ENCODE measurements around the gene CRACR2A. TPM values are rescaled to one million over a fixed set of nuclear protein-coding genes. Genes with fewer than 3 reads are reported as not detected.

Gene CRACR2A
- total and polyA plus RNA-seq, 3 donors from 2014 or later, result 3.1 to 5.0 (median 4.0) TPM

DNA sequence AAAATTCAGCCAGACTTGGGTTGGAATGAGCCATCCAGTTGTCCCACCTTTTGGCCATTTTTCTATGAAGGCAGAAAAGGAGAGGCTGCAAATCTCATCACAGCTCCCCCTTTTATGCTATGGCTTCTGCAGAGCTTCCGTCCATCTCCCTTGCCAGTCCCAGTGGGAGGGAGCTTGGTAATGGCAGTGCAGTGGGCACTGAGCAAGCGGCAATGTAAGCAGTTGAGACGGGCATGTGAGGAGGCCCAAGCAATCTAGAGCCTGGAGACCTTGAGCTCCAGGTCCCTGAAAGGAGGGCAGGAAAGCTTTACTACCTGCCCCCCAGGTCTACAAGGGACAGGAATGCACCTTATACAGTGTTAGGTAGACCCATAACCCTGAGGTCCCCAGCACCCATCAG is 73.1 kb downstream of the CRACR2A start:
- Histone ChIP-seq H3K4me1 (peaks cover 3% of the 10 kb centered on the region), H3K4me3 (no peak overlapping the region), H3K27me3 (no peaks in the 10 kb centered on the region), H3K9me3 (no peaks in the 10 kb centered on the region), H3K36me3 (ENCODE audit: low read depth, missing control alignments) (no peaks in the 10 kb centered on the region), H3K27ac (no peak overlapping the region)
- no peak for TF ChIP-seq POLR2A (IDR thresholded peaks at IDR 0.05)
- TF ChIP-seq, protein P1, sequence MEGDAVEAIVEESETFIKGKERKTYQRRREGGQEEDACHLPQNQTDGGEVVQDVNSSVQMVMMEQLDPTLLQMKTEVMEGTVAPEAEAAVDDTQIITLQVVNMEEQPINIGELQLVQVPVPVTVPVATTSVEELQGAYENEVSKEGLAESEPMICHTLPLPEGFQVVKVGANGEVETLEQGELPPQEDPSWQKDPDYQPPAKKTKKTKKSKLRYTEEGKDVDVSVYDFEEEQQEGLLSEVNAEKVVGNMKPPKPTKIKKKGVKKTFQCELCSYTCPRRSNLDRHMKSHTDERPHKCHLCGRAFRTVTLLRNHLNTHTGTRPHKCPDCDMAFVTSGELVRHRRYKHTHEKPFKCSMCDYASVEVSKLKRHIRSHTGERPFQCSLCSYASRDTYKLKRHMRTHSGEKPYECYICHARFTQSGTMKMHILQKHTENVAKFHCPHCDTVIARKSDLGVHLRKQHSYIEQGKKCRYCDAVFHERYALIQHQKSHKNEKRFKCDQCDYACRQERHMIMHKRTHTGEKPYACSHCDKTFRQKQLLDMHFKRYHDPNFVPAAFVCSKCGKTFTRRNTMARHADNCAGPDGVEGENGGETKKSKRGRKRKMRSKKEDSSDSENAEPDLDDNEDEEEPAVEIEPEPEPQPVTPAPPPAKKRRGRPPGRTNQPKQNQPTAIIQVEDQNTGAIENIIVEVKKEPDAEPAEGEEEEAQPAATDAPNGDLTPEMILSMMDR (IDR thresholded peaks at IDR 0.05), result no peak
- DNase-seq, result no peak
- WGBS, 2 donors, result 82 to 86% methylated on average over 2 to 3 of the region's 3 CpGs
- intact Hi-C loops (cut with DNase I; ENCODE audit: low total_unique reads), result no loop called here

DNA sequence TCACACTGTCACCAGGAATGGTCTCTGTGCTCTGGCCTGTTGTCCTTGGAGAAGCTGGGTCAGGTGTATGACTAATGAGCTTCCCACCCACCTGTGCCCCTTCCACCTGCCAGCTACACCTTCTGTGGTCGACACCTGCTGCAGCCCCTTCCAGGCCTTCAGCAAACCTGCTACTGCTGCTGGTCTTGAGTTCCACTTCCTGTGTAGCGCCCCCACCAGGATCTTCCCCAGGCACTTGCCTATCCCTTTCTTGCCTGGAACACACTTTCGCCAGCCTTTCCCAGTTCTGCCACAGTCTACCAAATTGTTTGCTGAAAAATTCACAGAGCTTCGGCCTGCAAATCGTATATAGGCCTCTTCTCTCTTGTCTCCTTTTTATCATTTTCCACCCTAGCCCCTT is 75.3 kb downstream of the CRACR2A start:
- TF ChIP-seq POLR2A (IDR thresholded peaks at IDR 0.05), result no peak
- TF ChIP-seq, protein P1 (IDR thresholded peaks at IDR 0.05), result no peak
- WGBS, 2 donors, result 96 to 98% methylated on average over 5 of the region's 5 CpGs
- Histone ChIP-seq H3K27me3 (no peaks in the 10 kb centered on the region), H3K27ac (no peak overlapping the region), H3K4me1 (peaks cover 3% of the 10 kb centered on the region), H3K9me3 (no peaks in the 10 kb centered on the region), H3K4me3 (no peak overlapping the region), H3K36me3 (ENCODE audit: low read depth, missing control alignments) (no peaks in the 10 kb centered on the region)
- intact Hi-C loops (cut with DNase I; ENCODE audit: low total_unique reads), result no loop called here
- DNase-seq, result no peak

GRCh38 chr12:3673981-3674708 is 78.8 kb downstream of the CRACR2A start:
- Histone ChIP-seq H3K27ac (no peak overlapping the region), H3K4me1 (no peaks in the 10 kb centered on the region), H3K4me3 (no peak overlapping the region), H3K36me3 (ENCODE audit: low read depth, missing control alignments) (no peaks in the 10 kb centered on the region), H3K9me3 (no peaks in the 10 kb centered on the region), H3K27me3 (no peaks in the 10 kb centered on the region)
- intact Hi-C loops (cut with DNase I; ENCODE audit: low total_unique reads), result no loop called here
- WGBS, 2 donors, result 90 to 94% methylated on average over 9 of the region's 9 CpGs
- DNase-seq, result no peak
- no peak for TF ChIP-seq POLR2A (IDR thresholded peaks at IDR 0.05)

GRCh38 chr12:3672113-3672509 is 80.8 kb downstream of the CRACR2A start:
- no peak for DNase-seq
- Histone ChIP-seq H3K36me3 (ENCODE audit: low read depth, missing control alignments) (no peaks in the 10 kb centered on the region), H3K4me1 (no peaks in the 10 kb centered on the region), H3K4me3 (no peak overlapping the region), H3K27me3 (no peaks in the 10 kb centered on the region), H3K27ac (no peak overlapping the region), H3K9me3 (no peaks in the 10 kb centered on the region)
- 63 to 72% methylated on average over 2 of the region's 2 CpGs for WGBS, 2 donors
- intact Hi-C loops (cut with DNase I; ENCODE audit: low total_unique reads), result no loop called here
- TF ChIP-seq, protein P1 (IDR thresholded peaks at IDR 0.05), result no peak
- no peak for TF ChIP-seq POLR2A (IDR thresholded peaks at IDR 0.05)

DNA sequence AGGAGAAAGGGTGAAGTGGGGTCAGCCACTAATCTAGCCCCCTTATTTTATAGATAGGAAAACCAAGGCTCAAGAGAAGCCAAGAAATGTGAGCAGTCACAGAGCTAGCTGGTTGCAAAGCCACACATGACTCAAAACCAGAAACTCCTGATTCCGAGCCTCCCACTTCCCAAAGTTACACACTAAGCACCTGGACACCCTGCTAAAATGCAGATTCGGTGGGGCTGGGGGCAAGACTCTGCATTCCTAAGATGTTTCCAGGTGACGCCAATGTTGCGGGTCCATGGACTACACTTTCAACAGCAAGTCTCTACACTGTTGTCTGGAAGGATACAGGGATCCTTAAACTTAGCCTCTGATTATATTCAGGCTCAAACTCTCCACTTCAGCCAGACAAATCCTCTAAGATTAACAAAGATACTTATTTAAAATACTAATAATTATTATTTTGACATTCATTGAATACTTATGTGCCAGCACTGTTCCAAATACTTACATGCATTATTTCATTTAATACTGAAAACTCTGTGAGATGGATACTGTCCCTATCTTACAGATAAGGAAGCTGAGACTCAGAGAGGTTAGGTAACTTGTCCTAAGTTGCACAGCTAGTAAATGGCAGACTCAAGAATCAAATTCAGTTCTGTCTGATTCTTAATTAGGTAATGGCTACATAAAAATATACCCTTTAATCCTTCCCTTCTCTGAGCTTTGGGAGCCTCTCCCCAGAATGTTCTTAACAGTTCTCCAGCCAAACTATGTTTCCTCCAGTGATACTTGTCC is 81.4 kb downstream of the CRACR2A start:
- no peaks in the 10 kb centered on the region for H3K36me3 ChIP-seq (ENCODE audit: low read depth, missing control alignments)
- WGBS, 2 donors, result 92 to 95% methylated on average over 4 of the region's 4 CpGs
- H3K4me1 ChIP-seq, result no peaks in the 10 kb centered on the region
- no peak overlapping the region for H3K4me3 ChIP-seq
- DNase-seq, result no peak
- TF ChIP-seq POLR2A (IDR thresholded peaks at IDR 0.05), result no peak
- TF ChIP-seq, protein P1 (IDR thresholded peaks at IDR 0.05), result no peak
- H3K27me3 ChIP-seq, result no peaks in the 10 kb centered on the region
- intact Hi-C loops (cut with DNase I; ENCODE audit: low total_unique reads), result no loop called here
- H3K27ac ChIP-seq, result no peak overlapping the region
- H3K9me3 ChIP-seq, result no peaks in the 10 kb centered on the region
